HCT116 (cell line): ENCODE measurements around the gene COQ10A.
"Not testable (repeated sequence)": the region's sequence is repeated elsewhere in the genome, so short reads cannot be mapped to it uniquely, and the experiment has no call there.

Experiments
- CTCF ChIP-seq, 3 experiments: fragments of 200-600 bp in 1 of 3; sonication (generic) in 1 of 3; IDR thresholded peaks in 2 of 3; conservative IDR thresholded peaks in 1 of 3; 2 replicates each; pipeline ENCODE4 v1.5.1; 2012 to 2017; ENCODE audit warnings: low read depth in 2 of 3, low read length in 2 of 3, antibody characterized with exemption in 1 of 3, borderline replicate concordance in 1 of 3, control low read depth in 1 of 3, mild to moderate bottlenecking in 1 of 3, mixed read lengths in 1 of 3, mixed run types in 1 of 3, moderate library complexity in 1 of 3; ENCODE audit not compliant: insufficient read depth in 1 of 3
- EZH2 ChIP-seq: fragments of 200-600 bp; sonication (generic); IDR thresholded peaks from 2 replicates; pipeline ENCODE4 v1.6.1; 2017; ENCODE audit warnings: antibody characterized with exemption, mixed run types
- MAX ChIP-seq: IDR thresholded peaks from 2 replicates; pipeline ENCODE4 v1.6.1; 2012
- POLR2A ChIP-seq: IDR thresholded peaks from 2 replicates; pipeline ENCODE4 v1.7.0; 2011; ENCODE audit warnings: borderline replicate concordance; ENCODE audit not compliant: insufficient read depth, insufficient read length; ENCODE audit errors: extremely low read depth
- RAD21 ChIP-seq: IDR thresholded peaks from 2 replicates; pipeline ENCODE4 v1.6.1; 2012; ENCODE audit warnings: low read depth, mild to moderate bottlenecking
- SIN3A ChIP-seq: IDR thresholded peaks from 2 replicates; pipeline ENCODE4 v1.6.1; 2012; ENCODE audit warnings: low read depth
- TCF7L2 ChIP-seq: IDR thresholded peaks from 2 replicates; pipeline ENCODE4 v1.7.0; 2011; ENCODE audit warnings: borderline replicate concordance, inconsistent platforms; ENCODE audit not compliant: insufficient read depth, insufficient read length; ENCODE audit errors: extremely low read depth
- YY1 ChIP-seq: IDR thresholded peaks from 2 replicates; pipeline ENCODE4 v1.6.1; 2011; ENCODE audit warnings: low read length, low read depth, moderate library complexity, mild to moderate bottlenecking; ENCODE audit not compliant: insufficient replicate concordance; ENCODE audit errors: extremely low read depth

GRCh38 chr12:56262955-56263354 is 3.8 kb upstream of the COQ10A start:
- TF ChIP-seq POLR2A, YY1, MAX, SIN3A, EZH2, TCF7L2: not testable (repeated sequence)
- TF ChIP-seq CTCF (IDR thresholded peaks at IDR 0.05 in 2 of 3, conservative IDR thresholded peaks at IDR 0.05 in 1 of 3; ENCODE audit: borderline replicate concordance in 1 of 3, insufficient read depth in 1 of 3, low read depth in 2 of 3, low read length in 2 of 3), result peak; percentile 1 to 29 (median 27); a peak in 3 of 6 replicates
- 0 out of 2 replicates have a peak, but pooled peaks have one; percentile 10 for TF ChIP-seq RAD21
